ENCODE data around the gene NAB1.

DNA sequence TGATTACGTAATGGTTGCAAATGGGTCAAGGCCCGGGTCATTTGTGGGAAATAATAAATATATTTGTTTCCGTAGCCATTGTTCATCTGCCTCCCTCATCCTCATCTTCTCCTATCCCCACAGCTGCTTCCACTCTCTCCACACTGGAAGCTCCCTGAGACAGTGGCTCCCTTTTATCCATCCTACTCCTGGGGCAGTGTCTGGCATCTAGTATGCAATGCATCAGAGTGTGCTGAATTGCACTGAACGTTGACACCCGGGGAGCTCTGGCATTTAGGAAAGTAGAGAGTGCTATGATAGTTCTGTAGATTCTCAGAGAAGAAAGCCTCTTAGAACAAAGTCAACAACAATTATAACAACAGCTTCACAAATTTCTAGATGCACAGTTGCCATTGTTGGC lies 45.5 kb upstream of the NAB1 start:
- TF ChIP-seq, protein P1, sequence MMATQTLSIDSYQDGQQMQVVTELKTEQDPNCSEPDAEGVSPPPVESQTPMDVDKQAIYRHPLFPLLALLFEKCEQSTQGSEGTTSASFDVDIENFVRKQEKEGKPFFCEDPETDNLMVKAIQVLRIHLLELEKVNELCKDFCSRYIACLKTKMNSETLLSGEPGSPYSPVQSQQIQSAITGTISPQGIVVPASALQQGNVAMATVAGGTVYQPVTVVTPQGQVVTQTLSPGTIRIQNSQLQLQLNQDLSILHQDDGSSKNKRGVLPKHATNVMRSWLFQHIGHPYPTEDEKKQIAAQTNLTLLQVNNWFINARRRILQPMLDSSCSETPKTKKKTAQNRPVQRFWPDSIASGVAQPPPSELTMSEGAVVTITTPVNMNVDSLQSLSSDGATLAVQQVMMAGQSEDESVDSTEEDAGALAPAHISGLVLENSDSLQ (IDR thresholded peaks at IDR 0.05): no peak
- TF ChIP-seq ZNF384 (IDR thresholded peaks at IDR 0.05): no peak
- TF ChIP-seq LEF1 (IDR thresholded peaks at IDR 0.05; ENCODE audit: borderline replicate concordance): no peak
- TF ChIP-seq NFRKB (IDR thresholded peaks at IDR 0.05): no peak
- TF ChIP-seq CTBP1 (IDR thresholded peaks at IDR 0.05; ENCODE audit: borderline replicate concordance): no peak
- no peak for TF ChIP-seq SUZ12 (IDR thresholded peaks at IDR 0.05)
- no peak for TF ChIP-seq FOXK2 (IDR thresholded peaks at IDR 0.05)
- no peak for TF ChIP-seq ARNT (IDR thresholded peaks at IDR 0.05)

Measured in HEK293T (cell line).